AG10803 (cell line): Measurements from ENCODE around the gene DLX2.

ENCODE experiments used
- DNase-seq: peaks from one replicate; pipeline ENCODE4 v3.0.0; 2010; ENCODE audit warnings: low read depth
- H3K4me3 ChIP-seq: 2 replicates; pipeline ENCODE4 v1.5.1; 2011; ENCODE audit warnings: mild to moderate bottlenecking, low read length, control low read depth
- TF ChIP-seq, protein P1 (sequence below): conservative IDR thresholded peaks from 2 replicates; pipeline ENCODE4 v1.5.1; 2011; ENCODE audit warnings: mild to moderate bottlenecking, low read length, control low read depth, inconsistent platforms

DLX2 gene

DNA sequence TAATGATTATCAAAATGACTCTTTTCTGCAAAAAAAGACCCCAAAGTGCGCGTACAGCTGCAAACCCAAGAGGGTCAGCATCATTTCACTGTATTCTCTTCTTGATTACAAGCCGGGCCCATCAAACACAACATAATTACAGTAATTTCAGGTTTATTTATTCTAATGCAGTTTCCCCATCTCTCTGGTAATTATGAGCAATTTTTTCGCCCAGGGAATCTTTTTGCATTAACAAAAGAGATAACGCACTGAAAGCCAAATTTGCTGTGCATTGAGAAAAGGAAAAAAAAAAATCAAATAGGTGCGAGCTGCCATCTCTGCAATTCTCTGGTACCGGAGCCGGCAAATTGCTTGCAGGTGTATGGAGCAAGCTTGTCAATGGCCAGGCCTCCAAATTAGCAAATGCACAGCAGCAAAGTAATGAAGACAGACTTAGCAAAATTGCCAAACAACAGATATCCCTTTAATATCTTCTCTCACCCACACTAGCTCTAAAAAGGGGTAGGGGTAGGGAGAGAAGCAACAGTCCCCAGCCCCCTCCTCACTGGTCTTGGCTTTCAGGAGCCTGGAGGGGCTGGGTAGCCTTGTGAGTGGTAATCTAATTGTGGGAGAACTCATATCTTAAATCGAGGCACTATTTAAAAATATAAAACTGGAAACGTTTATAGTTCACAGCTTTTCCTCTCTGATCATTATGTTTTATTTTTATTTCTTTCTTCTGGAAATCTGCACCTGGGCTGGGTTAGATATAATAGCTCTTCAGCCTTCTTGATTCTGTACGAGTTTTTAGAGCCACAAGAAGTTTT is 10.7 kb downstream of the DLX2 start:
- no peak overlapping the region for H3K4me3 ChIP-seq
- TF ChIP-seq, protein P1, sequence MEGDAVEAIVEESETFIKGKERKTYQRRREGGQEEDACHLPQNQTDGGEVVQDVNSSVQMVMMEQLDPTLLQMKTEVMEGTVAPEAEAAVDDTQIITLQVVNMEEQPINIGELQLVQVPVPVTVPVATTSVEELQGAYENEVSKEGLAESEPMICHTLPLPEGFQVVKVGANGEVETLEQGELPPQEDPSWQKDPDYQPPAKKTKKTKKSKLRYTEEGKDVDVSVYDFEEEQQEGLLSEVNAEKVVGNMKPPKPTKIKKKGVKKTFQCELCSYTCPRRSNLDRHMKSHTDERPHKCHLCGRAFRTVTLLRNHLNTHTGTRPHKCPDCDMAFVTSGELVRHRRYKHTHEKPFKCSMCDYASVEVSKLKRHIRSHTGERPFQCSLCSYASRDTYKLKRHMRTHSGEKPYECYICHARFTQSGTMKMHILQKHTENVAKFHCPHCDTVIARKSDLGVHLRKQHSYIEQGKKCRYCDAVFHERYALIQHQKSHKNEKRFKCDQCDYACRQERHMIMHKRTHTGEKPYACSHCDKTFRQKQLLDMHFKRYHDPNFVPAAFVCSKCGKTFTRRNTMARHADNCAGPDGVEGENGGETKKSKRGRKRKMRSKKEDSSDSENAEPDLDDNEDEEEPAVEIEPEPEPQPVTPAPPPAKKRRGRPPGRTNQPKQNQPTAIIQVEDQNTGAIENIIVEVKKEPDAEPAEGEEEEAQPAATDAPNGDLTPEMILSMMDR, result no peak
- DNase-seq, result no peak

DNA sequence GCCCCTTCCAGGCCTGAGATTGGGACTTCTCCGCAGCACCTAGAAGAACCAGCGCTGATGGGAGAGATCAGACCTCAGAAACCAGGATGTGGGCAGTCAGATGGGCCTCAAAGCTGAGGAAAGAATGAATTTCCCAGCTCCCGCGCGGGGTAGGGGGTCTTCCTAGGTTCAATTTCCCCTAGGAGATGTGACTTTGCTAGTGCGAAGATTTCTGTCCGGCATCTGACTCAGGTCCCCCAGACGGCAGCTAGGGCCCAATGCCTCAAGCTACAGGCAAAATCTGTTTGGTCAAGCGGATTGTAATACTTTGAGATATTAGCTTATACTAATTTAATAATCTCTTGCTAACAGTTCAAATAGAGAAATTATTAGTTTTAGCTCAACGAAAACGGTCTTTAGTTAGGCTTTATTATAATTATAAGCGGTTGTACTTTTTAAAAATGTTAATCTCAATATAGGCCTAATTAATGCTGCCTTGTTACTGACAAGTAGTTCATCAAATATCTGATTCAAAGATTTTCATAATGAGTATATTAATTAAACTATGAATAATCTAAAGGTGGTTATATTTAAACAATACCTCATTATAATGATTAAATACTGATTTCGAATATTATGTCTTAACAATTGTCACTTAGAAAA is 11.6 kb downstream of the DLX2 start:
- H3K4me3 ChIP-seq, result no peak overlapping the region
- DNase-seq, result no peak

DNA sequence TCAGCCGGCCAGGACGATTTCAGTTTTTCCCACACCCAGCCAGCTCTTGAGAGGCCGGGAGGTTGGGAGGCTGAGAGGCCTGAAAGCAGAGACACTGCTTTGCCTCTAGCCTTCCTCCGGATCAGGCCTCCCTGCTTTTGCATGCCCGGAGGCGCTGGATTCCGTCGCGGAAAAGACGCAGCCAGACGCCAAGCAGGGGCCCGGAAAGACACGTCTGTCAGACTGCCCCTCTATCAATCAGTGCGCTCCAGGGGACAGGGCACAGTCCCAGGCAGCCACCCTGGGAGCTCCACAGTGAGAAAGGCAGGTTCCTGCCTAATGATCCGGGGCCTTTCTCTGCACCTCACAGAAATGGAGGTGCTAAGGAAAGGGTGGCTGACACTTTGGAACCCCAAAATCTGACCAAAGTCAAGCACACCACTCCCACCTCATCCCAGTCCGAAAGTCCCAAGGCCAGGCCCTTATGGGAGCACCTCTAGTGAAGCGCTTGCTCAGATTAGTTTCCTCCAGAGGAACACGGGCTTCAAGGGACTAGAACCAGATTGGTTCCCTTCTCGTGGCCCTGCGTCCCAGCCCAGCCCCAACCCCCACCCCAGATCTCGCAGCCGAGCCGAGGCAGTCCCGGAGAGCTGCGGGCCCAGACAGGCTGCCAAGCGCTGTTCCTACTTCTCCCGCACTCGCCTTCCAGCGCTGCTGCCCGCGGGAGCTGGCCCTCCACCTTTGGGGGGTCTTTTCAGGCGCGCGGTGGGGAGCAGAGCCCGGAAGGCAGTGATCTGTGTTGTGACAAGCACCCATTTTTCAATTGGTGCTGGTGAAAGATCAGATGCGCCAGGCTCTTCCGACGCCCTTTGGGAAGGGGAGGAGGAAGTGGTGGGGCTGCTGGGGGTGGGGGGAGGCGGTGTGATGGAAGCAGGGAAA is 12.4 kb downstream of the DLX2 start:
- DNase-seq, result no peak
- H3K4me3 ChIP-seq, result no peak overlapping the region
- TF ChIP-seq, protein P1, result no peak

More for the DNA sequence above, 11.6 kb downstream of the DLX2 start:
- TF ChIP-seq, protein P1, result no peak

DNA sequence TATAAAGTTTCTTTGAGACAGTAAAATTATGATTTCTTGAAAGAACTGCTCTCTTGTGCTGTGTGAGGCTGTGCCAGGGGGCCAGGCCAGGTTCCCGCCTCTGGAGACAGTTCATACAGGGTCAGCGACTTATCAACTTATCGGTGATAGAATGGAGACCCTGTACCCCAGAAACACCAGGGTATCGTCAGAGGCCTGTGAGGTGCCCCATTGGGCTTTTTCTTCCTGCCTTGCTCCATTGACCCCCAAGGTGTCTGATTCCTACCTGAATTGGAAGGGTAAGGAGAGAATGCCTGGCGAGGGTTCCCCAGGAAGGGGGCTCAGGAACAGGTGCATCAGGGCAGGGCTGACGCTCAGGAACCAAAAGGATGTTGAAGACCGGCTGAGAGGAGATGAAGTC is 13.1 kb downstream of the DLX2 start:
- H3K4me3 ChIP-seq, result no peak overlapping the region
- TF ChIP-seq, protein P1, result no peak
- DNase-seq, result no peak

DNA sequence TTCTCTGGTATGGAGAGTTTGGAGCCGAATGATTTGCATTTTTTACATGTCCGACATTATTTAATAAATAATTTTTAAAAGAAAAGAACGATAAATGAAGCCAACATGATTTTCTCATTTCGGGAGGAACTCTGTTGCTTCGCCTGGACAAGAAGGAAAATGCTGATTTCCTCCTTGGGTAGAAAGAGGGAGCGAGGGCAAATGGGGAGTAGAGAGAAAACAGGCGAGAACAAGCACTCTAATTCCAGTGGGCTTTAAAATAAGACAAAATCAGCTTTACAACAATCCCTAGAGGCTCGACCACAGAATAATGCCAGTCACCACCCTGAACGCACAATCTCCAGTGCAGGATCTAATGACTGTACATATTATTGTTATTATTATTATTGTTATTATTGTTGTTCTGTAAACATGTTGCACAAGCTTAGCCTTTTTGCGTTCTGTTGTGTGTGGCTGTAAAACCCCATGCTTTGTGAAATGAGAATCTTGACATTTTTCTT is 13.6 kb downstream of the DLX2 start:
- no peak for DNase-seq
- no peak overlapping the region for H3K4me3 ChIP-seq
- TF ChIP-seq, protein P1, result no peak

DNA sequence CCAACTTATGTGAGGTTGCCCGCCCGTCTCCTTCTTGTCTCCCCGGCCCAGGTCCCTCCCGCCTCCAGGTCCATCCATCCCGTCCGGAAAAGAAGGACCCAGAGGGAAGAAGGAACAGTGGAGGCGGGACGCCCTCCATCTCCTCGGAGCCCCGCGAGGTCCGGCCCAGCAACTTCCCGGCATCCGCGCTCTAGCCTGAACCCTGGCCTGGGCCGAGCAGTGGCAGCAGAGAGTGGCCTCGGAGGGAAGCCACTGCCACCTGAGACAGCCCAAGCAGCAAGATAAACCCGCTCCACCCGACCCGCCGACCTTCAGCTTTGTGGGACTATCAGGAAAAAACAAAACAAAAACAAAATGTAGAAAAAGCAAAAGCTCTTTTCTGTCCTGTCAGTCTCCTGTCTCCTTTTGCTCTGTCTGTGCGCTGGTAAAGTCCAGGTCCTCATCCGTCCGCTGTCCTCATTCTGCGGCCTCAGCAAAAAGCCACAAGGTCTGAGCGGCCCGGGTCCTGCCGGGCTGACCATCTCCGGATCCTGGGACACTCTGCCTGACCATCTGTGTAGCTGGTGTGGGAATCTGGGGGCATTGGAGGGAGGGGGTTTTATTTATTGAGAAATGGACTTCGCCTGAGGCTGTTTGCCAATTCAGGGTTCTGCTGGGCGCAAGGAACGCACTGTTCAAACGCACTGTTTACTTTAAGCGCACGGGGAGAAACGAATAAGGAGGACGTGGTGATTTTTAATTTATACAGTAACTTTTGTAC is 14.3 kb downstream of the DLX2 start:
- no peak for DNase-seq
- TF ChIP-seq, protein P1, result no peak
- H3K4me3 ChIP-seq, result peak overlapping the region; percentile 67
